CD4-positive, alpha-beta T cell (primary cell): ENCODE results near the gene ZNF516. TPM values are rescaled to one million over a fixed set of nuclear protein-coding genes. Genes with fewer than 3 reads are reported as not detected.

Source experiments
- ATAC-seq: fragments of 200-7000 bp; cut with Tn5 transposase; one replicate; pipeline ENCODE4 v1.10.0; 2022; ENCODE audit warnings: mild to moderate bottlenecking; ENCODE audit not compliant: poor library complexity
- CTCF ChIA-PET: fragments of 350-600 bp; sonication (Branson Sonifier 250); formaldehyde crosslinking; loops from one replicate; lab custom pipeline; 2021; ENCODE audit warnings: antibody characterized with exemption, inconsistent platforms; lab: Charles Lee
- POLR2A ChIA-PET: fragments of 350-600 bp; sonication (Branson Sonifier 250); formaldehyde crosslinking; loops from one replicate; lab custom pipeline; 2021; ENCODE audit warnings: antibody characterized with exemption, inconsistent platforms; lab: Charles Lee
- DNase-seq, 14 experiments: peaks; one replicate each; pipeline ENCODE4 v3.0.0-alpha.2; 2013 to 2020; ENCODE audit warnings: mixed read lengths in 2 of 14
- H3K27ac ChIP-seq, 2 donors: one replicate each; pipeline versions ENCODE4 v1.5.1 to v1.7.0; 2013; ENCODE audit warnings: low read length in 2 of 2, low read depth in 1 of 2, mild to moderate bottlenecking in 1 of 2
- H3K27me3 ChIP-seq, 2 experiments: 1 replicate in 1 of 2; 2 replicates in 1 of 2; pipeline versions ENCODE4 v1.6.1 to v1.7.0; 2013; ENCODE audit warnings: low read length in 2 of 2, control low read depth in 1 of 2, mild to moderate bottlenecking in 1 of 2, moderate library complexity in 1 of 2; ENCODE audit not compliant: insufficient read depth in 2 of 2, control insufficient read depth in 1 of 2
- H3K36me3 ChIP-seq: one replicate; pipeline ENCODE4 v1.6.1; 2013; ENCODE audit warnings: low read length, control low read depth; ENCODE audit not compliant: insufficient read depth
- H3K4me1 ChIP-seq: one replicate; pipeline ENCODE4 v1.6.1; 2013; ENCODE audit warnings: low read length, control low read depth; ENCODE audit not compliant: insufficient read depth
- H3K4me3 ChIP-seq: one replicate; pipeline ENCODE4 v1.5.1; 2013; ENCODE audit warnings: mild to moderate bottlenecking, low read length, moderate library complexity
- H3K9me3 ChIP-seq, 2 experiments: 1 replicate in 1 of 2; 2 replicates in 1 of 2; pipeline versions ENCODE4 v1.6.1 to v1.7.0; 2013; ENCODE audit warnings: low read length in 2 of 2, mild to moderate bottlenecking in 2 of 2, control low read depth in 1 of 2, moderate library complexity in 1 of 2; ENCODE audit not compliant: control insufficient read depth in 1 of 2, insufficient read depth in 1 of 2
- H3K27ac Mint-ChIP-seq: one replicate; pipeline ENCODE4 v1.8.0; 2020; ENCODE audit warnings: mixed read lengths
- H3K27me3 Mint-ChIP-seq: one replicate; pipeline ENCODE4 v1.8.0; 2021; ENCODE audit warnings: mixed read lengths
- H3K36me3 Mint-ChIP-seq: one replicate; pipeline ENCODE4 v1.8.0; 2021; ENCODE audit warnings: low read depth, mixed read lengths
- H3K4me1 Mint-ChIP-seq: one replicate; pipeline ENCODE4 v1.8.0; 2021; ENCODE audit warnings: low read depth, mixed read lengths
- H3K4me3 Mint-ChIP-seq: one replicate; pipeline ENCODE4 v1.8.0; 2020; ENCODE audit warnings: mild to moderate bottlenecking, mixed read lengths
- H3K9me3 Mint-ChIP-seq: one replicate; pipeline ENCODE4 v1.8.0; 2020; ENCODE audit warnings: mixed read lengths
- CTCF ChIP-seq: fragments of 200-600 bp; IDR thresholded peaks from one replicate; pipeline ENCODE4 v1.8.0; 2022; ENCODE audit warnings: antibody characterized with exemption, mild to moderate bottlenecking
- intact Hi-C, 2 experiments: fragments of 100-400 bp; cut with DNase I in 1 of 2; cut with micrococcal nuclease in 1 of 2; formaldehyde crosslinking; loops; one replicate each; pipeline versions ENCODE4 v1.15.1 to v1.9.0; 2023 to 2025; cut with DNase I, micrococcal nuclease
- total RNA-seq, 174 experiments: library from RNA in 2 of 174; stranded (reverse) in 2 of 174; gene quantifications; one replicate each; pipeline ENCODE4 v1.2.3 and lab custom pipeline; 2021 to 2026

Gene ZNF516
- total RNA-seq, 2 experiments from 2014 or later = 22.4 to 29.3 TPM

GRCh38 chr18:76351961-76352581, 143.0 kb downstream of the ZNF516 start:
- no peak for TF ChIP-seq CTCF
- Histone ChIP-seq H3K36me3 (no peaks in the 10 kb centered on the region), H3K4me3 (no peak overlapping the region), H3K27me3 (no peaks in the 10 kb centered on the region), H3K9me3 (no peaks in the 10 kb centered on the region), H3K27ac (no peak overlapping the region), H3K4me1 (peaks cover 3% of the 10 kb centered on the region)
- Mint-ChIP-seq H3K4me3 (no peak overlapping the region), H3K9me3 (peaks cover 2% of the 10 kb centered on the region), H3K27me3 (no peaks in the 10 kb centered on the region), H3K36me3 (peaks cover 10% of the 10 kb centered on the region), H3K27ac (no peak overlapping the region), H3K4me1 (peaks cover 7% of the 10 kb centered on the region)
- POLR2A ChIA-PET = no interaction called here
- DNase-seq (no peak), ATAC-seq (no peak)
- CTCF ChIA-PET = no interaction called here
- intact Hi-C loops = loop anchor here in 1 of 2 experiments (5.0 kb wide), 1 partner anchor 1730 kb away; no protein-coding TSS in a partner anchor

GRCh38 chr18:76350134-76351025, 144.7 kb downstream of the ZNF516 start:
- H3K4me1 Mint-ChIP-seq = peaks cover 7% of the 10 kb centered on the region
- Histone ChIP-seq H3K27ac (no peak overlapping the region), H3K4me3 (no peak overlapping the region), H3K36me3 (no peaks in the 10 kb centered on the region), H3K9me3 (peaks cover 0 to 4% of the 10 kb centered on the region in 2 experiments), H3K27me3 (no peaks in the 10 kb centered on the region), H3K4me1 (peaks cover 3% of the 10 kb centered on the region)
- no peak for TF ChIP-seq CTCF
- H3K27me3 Mint-ChIP-seq = no peaks in the 10 kb centered on the region
- peaks cover 2% of the 10 kb centered on the region for H3K9me3 Mint-ChIP-seq
- H3K27ac Mint-ChIP-seq = no peak overlapping the region
- H3K4me3 Mint-ChIP-seq = no peak overlapping the region
- no peaks in the 10 kb centered on the region for H3K36me3 Mint-ChIP-seq
- ATAC-seq (no peak), DNase-seq (no peak)
- POLR2A ChIA-PET = no interaction called here
- CTCF ChIA-PET = no interaction called here
- intact Hi-C loops = loop anchor here in 1 of 2 experiments (5.0 kb wide), 1 partner anchor 1728 kb away; no protein-coding TSS in a partner anchor

DNA sequence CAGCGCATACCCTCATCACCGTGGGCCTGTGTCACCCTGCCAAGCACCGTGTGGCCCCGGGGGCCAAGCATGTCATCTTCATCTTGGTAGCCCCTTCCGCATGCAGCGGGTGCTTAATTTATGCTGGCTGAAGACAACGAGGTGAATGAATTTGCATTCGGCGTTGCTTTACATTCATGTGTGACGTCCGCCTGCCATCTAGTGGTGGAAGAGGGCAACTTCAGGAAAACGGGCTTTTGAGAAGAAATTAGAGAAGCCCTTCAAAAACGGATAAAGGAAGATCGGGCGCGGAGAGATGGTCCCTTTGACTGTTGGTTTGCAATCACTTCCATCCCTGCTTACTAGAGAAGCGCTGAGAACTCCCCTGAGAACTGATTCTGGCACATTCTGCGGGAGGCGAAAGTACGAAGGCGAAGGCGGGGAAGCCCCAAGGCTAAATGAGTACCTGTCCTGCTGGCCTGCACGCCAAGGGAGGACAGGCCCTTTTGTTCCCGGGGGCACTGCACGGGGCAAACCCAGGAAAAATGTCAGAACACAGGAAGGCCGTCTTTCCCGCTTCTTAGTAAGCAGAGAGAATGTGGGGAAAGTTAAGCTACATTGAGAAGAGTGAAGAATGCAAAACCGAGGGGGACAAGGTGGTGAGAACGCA, 145.9 kb downstream of the ZNF516 start:
- Histone ChIP-seq H3K27me3 (no peaks in the 10 kb centered on the region), H3K4me1 (peaks cover 3% of the 10 kb centered on the region), H3K27ac (no peak overlapping the region), H3K9me3 (peaks cover 0 to 4% of the 10 kb centered on the region in 2 experiments), H3K36me3 (no peaks in the 10 kb centered on the region), H3K4me3 (no peak overlapping the region)
- Mint-ChIP-seq H3K4me3 (no peak overlapping the region), H3K36me3 (no peaks in the 10 kb centered on the region), H3K27ac (no peak overlapping the region), H3K4me1 (peaks cover 7% of the 10 kb centered on the region), H3K9me3 (peaks cover 2% of the 10 kb centered on the region), H3K27me3 (no peaks in the 10 kb centered on the region)
- TF ChIP-seq CTCF = peak; percentile 92
- ChIA-PET CTCF (no interaction called here), POLR2A (no interaction called here)
- DNase-seq = peak; percentile 42 to 76 (median 46)
- ATAC-seq = peak; percentile 52
- intact Hi-C loops = loop anchor here (1.0 to 10.0 kb wide), 7 partner anchors 467 to 1997 kb away; no protein-coding TSS in a partner anchor
